ENCODE results near the gene SMC1B. TPM values are rescaled to one million over a fixed set of nuclear protein-coding genes. Genes with fewer than 3 reads are reported as not detected.

SMC1B gene
- total RNA-seq, 1 experiment from 2014 or later: 0.10 TPM

DNA sequence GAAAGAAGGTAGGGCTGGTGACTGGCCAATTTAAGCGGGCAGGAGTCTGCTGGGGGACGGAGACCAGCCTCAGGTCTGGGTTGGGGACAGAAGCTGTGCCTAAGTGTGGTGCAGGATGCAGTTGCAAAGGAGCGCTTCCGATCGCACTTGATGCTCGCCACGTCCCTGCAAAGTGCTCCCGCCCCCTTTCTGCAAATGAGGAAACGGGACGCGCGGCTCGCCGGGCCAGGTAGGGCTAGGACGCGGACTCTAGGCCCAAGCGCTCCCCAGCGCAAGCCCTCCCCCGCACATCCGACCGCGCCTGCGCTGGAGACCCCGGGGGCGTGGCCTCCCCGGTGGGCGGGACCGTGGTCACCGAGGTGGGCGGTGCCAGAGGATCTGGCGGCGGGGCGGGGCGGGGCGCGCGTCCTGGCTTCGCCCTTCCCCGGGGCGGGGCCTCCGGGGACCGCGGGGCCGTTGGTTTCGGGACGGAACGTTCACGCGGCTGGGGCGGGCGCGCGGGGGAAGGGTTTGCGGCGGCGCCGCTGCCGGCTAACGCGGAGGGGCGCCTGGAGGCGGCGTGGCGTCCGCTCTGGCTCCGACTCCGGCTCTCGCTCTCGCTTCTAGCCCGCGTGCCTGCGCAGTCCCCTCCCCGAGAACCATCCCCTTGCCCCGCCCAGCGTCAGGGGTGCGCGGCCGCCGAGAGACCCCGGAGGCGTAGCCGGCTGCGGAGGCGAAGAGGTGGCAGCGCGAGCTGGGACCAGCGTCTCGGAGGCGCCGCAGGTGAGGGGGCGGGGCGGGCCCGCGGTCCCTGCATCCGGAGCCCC, 103.8 kb downstream of the SMC1B start, which contains the start of gene FAM118A:
Gene FAM118A, plus strand, starts transcription at position 513 of the 806 bp plus-strand sequence. CDS start 12,446 bp downstream, outside the sequence.
- intact Hi-C loops (cut with micrococcal nuclease; ENCODE audit: unreplicated experiment): no loop called here
- CTCF ChIA-PET: no interaction called here
- POLR2A ChIA-PET: no interaction called here
- BruUV-seq (replicated peaks): no TSS peak
- H3K4me1 ChIP-seq (ENCODE audit: control insufficient read depth, insufficient read depth, low read length): peaks cover 7% of the 10 kb centered on the region; the same call in 1 of the 2 replicates
- H3K9me3 ChIP-seq (ENCODE audit: control insufficient read depth, insufficient read depth, low read depth, low read length): no peaks in the 10 kb centered on the region
- H3K27ac ChIP-seq (ENCODE audit: low read length): peak within 1 kb of the TSS; percentile 77
- H3K36me3 ChIP-seq (ENCODE audit: control insufficient read depth, insufficient read depth, low read length): peaks cover 2% of the 10 kb centered on the region; the same call in 1 of the 2 replicates
- H3K4me3 ChIP-seq (ENCODE audit: low read depth in 2 of 2, low read length in 2 of 2): peak within 1 kb of the TSS; percentile 70 to 72
- H3K27me3 ChIP-seq (ENCODE audit: control insufficient read depth, insufficient read depth, low read length): no peaks in the 10 kb centered on the region
- ATAC-seq (peak; percentile 94), DNase-seq (ENCODE audit: low read depth, low spot score) (peak; percentile 18)
- in situ Hi-C loops (cut with HindIII; ENCODE audit: low pct_unique_long_range_greater_than_20kb, low sequenced_read_pairs): no loop called here
- TF ChIP-seq, protein P1, sequence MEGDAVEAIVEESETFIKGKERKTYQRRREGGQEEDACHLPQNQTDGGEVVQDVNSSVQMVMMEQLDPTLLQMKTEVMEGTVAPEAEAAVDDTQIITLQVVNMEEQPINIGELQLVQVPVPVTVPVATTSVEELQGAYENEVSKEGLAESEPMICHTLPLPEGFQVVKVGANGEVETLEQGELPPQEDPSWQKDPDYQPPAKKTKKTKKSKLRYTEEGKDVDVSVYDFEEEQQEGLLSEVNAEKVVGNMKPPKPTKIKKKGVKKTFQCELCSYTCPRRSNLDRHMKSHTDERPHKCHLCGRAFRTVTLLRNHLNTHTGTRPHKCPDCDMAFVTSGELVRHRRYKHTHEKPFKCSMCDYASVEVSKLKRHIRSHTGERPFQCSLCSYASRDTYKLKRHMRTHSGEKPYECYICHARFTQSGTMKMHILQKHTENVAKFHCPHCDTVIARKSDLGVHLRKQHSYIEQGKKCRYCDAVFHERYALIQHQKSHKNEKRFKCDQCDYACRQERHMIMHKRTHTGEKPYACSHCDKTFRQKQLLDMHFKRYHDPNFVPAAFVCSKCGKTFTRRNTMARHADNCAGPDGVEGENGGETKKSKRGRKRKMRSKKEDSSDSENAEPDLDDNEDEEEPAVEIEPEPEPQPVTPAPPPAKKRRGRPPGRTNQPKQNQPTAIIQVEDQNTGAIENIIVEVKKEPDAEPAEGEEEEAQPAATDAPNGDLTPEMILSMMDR (IDR thresholded peaks at IDR 0.05): no peak
- peak; percentile 73 for TF ChIP-seq POLR2AphosphoS5 (IDR thresholded peaks at IDR 0.05; ENCODE audit: low read depth, low read length)

DNA sequence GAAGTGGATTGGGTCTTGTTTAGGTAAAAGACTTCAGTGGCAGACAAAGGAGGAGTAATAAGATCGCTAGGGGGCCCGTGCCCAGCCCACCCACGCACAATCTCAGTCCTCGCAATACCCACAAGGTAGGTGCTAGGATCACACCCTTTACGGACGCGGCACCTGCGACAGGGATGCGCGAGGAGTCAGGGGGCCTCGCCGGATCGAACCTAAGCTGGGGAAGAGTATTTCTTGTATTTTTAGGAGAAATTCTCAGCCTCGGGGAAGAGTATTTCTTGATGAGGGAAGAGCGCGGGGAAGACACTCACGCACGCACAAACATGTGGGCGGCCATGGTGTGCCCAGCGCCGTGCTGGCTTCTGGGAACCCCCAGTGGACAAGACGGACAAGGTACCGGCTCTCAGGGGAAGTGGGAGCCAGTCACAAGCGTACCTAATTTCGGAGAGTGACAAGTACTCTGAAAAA, 104.4 kb downstream of the SMC1B start:
- Histone ChIP-seq H3K27me3 (ENCODE audit: control insufficient read depth, insufficient read depth, low read length) (no peaks in the 10 kb centered on the region), H3K27ac (ENCODE audit: low read length) (peak overlapping the region; percentile 77), H3K4me3 (ENCODE audit: low read depth in 2 of 2, low read length in 2 of 2) (peak overlapping the region; percentile 50 to 70), H3K36me3 (ENCODE audit: control insufficient read depth, insufficient read depth, low read length) (peaks cover 2% of the 10 kb centered on the region; the same call in 1 of the 2 replicates), H3K4me1 (ENCODE audit: control insufficient read depth, insufficient read depth, low read length) (peaks cover 7% of the 10 kb centered on the region; the same call in 1 of the 2 replicates), H3K9me3 (ENCODE audit: control insufficient read depth, insufficient read depth, low read depth, low read length) (no peaks in the 10 kb centered on the region)
- DNase-seq (ENCODE audit: low read depth, low spot score) (no peak), ATAC-seq (no peak)
- in situ Hi-C loops (cut with HindIII; ENCODE audit: low pct_unique_long_range_greater_than_20kb, low sequenced_read_pairs) (no loop called here), intact Hi-C loops (cut with micrococcal nuclease; ENCODE audit: unreplicated experiment) (no loop called here)
- POLR2A ChIA-PET: no interaction called here
- CTCF ChIA-PET: no interaction called here
- TF ChIP-seq SIN3A (IDR thresholded peaks at IDR 0.05; ENCODE audit: borderline replicate concordance, insufficient read depth, low read depth, low read length): no peak
- TF ChIP-seq POLR2AphosphoS5 (IDR thresholded peaks at IDR 0.05; ENCODE audit: low read depth, low read length): no peak
- TF ChIP-seq, protein P2, sequence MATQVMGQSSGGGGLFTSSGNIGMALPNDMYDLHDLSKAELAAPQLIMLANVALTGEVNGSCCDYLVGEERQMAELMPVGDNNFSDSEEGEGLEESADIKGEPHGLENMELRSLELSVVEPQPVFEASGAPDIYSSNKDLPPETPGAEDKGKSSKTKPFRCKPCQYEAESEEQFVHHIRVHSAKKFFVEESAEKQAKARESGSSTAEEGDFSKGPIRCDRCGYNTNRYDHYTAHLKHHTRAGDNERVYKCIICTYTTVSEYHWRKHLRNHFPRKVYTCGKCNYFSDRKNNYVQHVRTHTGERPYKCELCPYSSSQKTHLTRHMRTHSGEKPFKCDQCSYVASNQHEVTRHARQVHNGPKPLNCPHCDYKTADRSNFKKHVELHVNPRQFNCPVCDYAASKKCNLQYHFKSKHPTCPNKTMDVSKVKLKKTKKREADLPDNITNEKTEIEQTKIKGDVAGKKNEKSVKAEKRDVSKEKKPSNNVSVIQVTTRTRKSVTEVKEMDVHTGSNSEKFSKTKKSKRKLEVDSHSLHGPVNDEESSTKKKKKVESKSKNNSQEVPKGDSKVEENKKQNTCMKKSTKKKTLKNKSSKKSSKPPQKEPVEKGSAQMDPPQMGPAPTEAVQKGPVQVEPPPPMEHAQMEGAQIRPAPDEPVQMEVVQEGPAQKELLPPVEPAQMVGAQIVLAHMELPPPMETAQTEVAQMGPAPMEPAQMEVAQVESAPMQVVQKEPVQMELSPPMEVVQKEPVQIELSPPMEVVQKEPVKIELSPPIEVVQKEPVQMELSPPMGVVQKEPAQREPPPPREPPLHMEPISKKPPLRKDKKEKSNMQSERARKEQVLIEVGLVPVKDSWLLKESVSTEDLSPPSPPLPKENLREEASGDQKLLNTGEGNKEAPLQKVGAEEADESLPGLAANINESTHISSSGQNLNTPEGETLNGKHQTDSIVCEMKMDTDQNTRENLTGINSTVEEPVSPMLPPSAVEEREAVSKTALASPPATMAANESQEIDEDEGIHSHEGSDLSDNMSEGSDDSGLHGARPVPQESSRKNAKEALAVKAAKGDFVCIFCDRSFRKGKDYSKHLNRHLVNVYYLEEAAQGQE (IDR thresholded peaks at IDR 0.05; ENCODE audit: insufficient read depth in 1 of 2, low read depth in 2 of 2, low read length in 1 of 2): no peak
- no peak for TF ChIP-seq TCF7L2 (IDR thresholded peaks at IDR 0.05; ENCODE audit: low read depth, low read length)
- no TSS peak for BruUV-seq (replicated peaks)
